Stimulated activated CD4-positive, alpha-beta T cell treated with anti-CD3 and anti-CD28 coated beads, Interleukin-15, amount 100 ng/mL, for 48 hours (primary cell): Measurements from ENCODE around the gene ALK.
"Not testable (repeated sequence)": the region's sequence is repeated elsewhere in the genome, so short reads cannot be mapped to it uniquely, and the experiment has no call there.

Source experiments
- DNase-seq, 2 donors: peaks; one replicate each; pipeline ENCODE4 v3.0.0-alpha.2; 2020; ENCODE audit warnings: low read depth in 2 of 2

ALK gene

DNA sequence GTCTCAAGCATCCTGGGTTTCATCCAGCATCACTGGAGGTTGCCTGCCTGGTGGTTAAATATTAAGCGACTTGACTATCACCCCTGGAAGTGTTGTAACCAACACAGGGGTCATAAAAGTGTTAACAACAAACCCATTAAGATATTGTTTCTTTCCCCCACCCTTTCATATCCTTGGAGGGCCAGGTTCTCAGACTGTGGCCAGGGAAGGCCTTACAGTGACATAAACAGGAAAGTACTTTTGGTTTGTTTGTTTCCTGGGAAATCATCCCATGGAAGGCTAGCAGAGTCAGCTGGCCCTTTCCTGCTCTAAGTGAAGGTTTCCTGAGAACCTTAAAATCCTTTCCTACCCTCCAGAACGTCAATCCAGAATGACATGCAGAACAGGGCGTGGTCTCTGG is 645.2 kb downstream of the ALK start:
- no peak for DNase-seq

DNA sequence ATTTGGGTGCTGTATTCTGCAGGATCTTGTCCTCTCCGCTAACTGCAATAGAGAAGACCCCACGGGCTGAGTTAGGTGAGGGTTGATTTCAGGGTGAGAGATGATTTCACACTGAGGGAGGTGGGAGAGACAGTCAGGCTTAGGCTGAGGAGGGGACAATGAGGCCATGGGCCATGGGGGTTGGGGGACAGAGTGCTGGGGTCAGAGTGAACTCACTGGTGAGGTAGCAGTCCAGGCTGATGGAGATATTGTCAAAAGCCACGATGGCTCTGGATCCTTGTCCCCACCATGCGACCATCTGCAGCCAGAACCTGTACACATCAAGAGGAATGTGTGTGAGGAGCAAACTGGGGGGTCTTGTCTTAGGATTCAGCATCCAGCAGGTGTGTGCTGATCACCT is 646.2 kb downstream of the ALK start:
- no peak for DNase-seq

DNA sequence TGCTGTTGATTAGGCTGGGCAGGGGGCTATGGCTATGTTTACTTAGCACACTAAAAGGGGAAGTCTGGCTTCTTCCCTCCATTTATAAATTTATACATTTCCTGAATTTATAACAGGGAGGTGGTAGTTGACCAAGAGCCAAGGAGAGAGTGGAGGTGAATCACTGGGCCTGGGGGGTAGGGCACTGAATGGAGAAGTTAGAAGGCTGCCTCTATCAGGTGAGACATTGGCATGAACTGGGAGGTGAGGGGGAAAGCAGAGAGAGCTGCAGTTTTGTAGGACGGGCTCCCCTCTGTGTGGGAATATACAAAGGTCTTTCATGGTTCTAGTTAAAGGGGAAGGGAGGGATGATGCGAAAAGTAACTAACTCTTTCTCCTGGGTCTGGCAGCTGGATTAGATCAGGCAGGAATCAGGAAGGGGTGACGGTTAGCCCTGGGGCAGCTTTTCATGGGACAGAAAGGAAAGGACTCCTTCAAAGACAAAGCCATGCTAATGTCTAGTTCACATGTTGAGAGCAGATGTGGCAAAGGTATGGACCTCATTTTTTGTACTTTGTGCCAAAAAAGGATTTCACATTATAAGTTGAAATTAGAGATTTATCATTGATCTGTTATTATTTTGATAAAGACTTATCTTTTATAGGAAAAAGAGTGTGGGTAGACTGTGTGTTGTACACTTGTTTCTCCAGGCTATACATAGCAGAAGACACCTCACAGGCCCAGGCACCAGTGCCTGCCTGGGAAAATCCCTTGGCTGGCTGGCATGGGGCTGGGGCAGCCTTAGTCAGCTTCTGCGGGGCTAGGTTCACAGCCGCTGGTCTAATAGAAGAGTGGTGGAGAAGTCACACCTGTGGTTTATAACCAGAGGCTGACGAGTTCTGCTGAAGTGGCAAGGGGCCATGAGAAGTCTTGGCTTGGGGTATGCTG is 647.4 kb downstream of the ALK start:
- no peak for DNase-seq

DNA sequence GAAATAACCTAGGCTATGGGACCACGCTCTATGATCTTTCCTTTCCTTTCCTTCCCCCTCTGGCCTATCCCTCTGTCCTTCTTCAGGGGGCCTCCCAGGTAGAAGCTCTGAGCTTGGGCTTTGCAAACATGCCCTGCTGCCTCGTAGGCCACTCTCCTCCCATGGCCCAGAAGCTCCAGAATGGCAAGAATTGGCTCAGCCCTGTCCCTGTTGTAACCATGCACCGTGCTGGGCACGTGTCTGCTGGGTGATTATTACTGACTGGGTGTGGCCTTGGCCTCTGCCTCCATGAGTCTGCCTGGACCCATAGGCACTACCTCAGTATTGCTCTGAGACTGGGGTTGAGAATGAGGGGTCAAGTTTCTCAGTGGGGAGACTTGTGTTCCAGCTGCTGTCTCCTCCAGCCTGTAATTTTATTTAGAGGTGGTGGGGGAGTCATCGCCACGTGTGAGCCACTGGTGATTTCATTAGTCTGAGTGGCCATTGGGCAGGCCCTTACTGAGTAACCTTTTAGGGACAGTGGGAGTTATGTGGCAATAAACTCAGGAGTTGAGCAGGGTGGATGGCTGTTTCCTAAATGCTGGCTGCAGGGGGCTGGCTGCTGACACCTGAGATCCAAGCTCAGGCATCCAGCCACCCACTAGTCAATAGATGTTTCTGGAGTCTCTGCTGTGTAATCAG is 648.2 kb downstream of the ALK start:
- no peak for DNase-seq

DNA sequence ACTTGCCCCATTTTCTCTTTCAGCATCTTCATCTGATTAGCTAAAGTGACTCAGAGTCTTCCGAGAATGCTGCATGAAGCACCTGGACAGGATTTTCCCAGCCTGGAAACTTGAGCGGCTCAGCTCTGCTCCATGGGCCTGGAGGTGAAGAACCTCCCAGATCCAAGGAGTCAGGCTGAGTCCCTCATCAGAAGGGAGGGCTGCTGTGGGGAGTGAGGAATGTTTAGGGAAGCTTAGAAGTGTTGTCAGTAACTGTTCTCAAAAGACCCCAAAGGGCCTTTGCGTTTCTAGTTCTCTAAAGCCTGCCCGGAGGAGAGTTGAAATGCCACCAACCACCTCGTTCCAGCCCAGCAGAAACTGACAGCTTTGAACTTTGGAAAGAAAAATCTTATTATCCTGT is 649.1 kb downstream of the ALK start:
- DNase-seq: no peak

DNA sequence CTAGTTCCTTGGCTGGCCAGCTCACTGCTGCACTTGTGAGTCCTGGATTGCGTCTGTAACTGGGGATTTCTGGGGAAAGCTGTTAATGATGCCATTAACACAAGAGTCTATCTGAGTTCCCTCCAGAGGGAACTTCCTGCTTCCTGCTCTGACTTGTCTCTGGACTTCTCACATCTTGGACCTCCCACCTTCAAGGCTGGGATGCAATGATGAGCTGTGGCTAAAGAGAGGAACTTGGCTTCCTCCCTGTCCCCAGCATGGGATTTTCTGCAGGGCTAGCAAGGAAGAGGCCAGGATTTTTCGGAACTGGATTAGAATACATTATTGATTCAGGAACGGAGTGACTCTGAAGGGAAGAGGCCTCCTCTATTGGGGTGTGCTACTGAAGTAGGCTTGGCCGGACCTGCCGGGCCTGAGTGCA is 650.7 kb downstream of the ALK start:
- no peak for DNase-seq

DNA sequence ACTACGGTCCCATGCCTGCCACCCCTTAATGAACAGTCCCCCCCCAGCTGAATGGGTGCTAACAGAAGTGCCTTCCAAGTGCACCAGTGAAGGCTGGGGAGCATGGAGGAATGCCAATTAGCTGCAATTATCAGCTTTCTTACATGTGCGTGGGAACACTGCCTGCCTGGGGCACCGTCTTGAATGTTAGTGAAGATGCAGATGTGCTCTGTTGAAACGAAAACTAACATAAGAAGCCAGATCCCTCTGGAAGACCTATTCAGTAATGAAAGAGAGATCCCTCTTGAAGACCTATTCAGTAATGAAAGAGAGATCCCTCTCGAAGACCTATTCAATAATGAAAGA is 651.6 kb downstream of the ALK start:
- DNase-seq: no peak

DNA sequence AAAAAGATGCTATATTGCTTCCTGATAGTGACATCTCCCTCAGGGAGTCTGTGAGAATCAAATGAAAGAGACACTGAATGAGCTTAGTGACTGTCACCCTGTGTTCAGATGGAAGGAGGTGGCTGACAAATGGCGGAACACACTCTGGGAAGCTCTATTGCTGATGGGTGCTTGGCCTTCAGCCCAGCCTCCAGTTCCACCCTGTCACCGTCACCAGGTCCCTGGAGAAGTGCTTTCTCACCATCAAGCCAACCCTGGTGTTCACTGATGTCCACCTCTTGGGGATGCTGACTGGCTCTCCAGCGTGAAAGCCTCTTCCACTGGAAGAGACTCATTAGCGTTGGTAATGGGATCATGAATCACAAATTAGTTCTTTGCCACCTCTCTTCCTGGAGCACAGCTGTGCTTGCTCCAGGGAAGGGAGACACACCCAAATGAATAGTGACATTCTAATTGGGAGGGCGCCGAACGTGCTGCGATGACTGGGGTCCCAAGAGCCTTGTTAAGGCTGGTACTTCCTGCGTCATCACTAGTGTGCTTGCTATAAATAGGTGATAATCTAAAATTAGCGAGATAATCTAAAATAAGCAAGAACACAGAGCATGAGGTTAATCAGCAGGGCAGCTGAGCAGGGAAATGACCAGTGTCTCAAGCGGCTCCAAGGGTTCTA is 652.2 kb downstream of the ALK start:
- DNase-seq: no peak

DNA sequence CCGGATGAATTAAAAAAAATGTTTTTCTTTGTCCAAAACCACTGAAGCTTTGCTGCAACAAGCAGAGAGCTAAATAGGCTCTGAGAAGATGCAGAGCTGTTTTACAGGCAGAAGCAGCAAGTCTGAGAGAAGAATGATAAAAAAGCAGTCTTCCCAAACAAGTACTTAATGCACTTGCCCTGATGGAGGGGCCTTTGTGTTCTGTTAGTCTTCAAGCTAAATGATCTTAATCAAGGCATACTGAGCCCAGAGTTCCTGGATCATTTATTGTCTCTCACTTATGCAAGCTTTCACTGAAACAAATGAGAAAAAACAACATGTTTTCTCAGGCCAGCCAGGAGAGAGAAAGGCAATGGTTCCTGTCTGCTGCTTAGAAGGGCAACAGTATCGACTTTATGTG is 653.7 kb downstream of the ALK start:
- DNase-seq: no peak

DNA sequence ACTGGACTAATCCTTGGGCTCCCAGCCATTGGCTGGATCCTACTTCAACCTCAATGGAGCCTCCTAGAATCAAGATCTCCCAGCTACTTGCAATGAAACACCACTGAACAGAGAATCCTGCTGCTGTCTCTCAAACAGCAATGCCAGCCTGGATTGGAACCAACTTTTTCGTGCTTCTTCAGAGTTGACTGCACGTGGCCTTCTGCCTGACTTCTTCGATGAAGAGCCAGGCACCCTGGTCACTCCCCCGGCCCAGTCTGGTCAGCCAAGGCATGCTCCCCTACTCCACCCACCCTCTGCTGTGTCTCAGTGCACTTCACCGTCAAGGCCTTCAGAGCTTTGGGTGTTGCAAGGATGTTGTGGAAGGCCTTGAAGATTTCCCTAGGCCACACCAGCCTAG is 657.5 kb downstream of the ALK start:
- DNase-seq: no peak

DNA sequence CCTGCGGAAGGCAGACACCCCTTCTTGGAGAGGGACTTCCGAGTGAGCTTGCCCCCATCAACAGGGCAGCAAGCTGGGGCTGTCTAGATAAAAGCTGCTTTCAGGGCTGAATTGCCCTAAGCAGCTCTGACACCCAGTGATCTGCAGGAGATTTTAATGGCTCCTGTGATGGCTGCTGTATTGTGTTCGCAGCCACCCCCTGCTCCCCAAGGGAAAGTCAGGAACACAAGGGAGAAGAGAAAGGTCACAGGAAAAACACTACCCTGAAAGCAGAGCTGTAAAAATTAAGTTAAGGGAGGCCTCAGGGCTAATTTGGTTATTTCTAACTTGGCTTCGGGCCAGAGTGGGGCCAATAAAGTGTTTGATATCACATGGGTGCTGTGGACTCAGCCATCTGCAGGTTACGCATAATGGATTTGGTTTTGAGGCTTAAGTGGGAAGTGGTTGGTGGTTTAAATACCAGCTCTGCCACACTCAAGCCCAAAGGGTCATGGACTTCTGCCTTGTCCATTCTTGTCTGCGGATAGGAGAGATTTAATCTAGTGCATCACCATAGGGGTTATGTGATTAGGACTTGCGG is 658.6 kb downstream of the ALK start:
- DNase-seq: no peak

DNA sequence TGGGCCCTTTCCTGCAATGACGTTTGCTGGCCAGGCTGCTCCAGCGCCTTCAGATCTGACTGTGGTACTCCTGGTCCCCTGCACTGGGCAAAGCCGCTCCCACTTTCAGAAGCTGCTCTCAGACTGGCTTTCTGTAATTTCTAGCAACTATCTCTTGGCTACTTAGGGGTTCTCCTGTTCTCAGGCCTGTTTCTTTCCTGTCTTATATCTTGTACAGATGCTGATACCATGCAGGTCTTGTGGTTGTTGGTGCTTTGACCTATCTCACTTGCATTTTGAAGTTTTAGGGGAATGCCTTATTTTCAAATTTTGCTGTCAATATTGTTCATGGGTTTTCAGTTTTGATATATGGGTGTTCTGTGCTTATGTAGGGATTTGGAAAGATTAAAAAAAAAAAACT is 660.4 kb downstream of the ALK start:
- no peak for DNase-seq

DNA sequence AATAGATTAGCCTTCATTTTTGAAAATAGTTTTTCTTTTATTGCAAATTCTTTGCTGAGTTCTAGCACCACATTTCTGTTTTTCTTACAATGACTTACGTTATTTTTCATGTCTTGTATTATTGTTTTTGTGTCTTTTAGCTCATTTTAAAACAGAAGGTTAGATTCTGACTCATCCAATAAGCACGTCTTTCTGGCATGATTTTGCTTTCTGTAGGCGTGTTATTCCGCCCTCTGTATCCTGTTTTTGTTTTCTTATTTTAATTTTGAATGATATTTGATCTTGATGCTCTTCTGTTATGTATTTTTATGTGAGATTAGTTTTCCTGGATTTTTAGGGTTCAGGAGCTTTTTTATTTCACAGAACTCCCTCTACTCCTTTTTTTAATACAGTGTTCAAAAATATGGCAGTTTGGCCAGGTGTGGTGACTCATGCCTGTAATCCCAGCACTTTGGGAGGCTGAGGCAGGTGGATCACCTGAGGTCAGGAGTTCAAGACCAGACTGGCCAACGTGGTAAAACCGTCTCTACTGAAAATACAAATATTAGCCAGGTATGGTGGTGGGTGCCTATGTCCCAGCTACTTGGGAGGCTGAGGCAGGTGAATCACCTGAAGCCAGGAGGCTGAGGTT is 661.1 kb downstream of the ALK start:
- no peak for DNase-seq

DNA sequence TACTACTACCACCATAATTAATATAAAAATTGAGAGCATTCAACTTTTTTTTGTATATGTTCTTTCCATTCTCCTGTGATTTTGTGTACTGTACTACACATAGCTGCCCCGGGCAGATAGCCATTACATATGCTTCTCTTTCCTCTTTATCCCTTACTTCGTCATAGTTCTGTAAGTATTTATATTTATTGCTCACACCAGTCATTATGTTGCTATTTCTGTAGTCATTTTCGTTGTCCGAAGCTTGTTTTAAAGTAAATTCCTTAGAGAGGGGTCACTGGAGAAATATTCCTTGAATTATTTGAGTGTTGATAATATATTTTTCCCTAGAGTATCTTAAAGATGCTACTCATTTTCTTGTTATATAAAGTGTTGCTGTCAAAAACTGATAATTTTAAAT is 662.2 kb downstream of the ALK start:
- DNase-seq: no peak

DNA sequence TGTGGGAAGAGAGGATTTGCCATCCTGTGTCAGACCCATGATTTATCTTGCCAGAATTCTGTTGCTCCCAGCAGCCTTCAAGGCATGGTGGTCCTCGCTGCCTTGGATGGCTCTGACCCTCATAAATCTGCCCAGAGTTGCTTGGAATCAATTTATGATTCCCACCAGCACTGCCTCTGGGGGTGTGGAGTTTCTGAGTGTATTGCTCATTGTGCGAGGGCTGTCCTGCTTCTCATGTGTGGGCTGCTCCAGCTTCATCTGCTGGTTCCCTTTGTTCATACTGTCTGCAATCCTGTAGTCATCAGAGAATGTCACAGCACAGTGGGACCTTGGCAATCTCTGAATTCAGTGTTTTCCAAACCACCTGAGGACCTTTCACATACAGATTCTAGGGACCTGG is 666.4 kb downstream of the ALK start:
- DNase-seq: no peak

DNA sequence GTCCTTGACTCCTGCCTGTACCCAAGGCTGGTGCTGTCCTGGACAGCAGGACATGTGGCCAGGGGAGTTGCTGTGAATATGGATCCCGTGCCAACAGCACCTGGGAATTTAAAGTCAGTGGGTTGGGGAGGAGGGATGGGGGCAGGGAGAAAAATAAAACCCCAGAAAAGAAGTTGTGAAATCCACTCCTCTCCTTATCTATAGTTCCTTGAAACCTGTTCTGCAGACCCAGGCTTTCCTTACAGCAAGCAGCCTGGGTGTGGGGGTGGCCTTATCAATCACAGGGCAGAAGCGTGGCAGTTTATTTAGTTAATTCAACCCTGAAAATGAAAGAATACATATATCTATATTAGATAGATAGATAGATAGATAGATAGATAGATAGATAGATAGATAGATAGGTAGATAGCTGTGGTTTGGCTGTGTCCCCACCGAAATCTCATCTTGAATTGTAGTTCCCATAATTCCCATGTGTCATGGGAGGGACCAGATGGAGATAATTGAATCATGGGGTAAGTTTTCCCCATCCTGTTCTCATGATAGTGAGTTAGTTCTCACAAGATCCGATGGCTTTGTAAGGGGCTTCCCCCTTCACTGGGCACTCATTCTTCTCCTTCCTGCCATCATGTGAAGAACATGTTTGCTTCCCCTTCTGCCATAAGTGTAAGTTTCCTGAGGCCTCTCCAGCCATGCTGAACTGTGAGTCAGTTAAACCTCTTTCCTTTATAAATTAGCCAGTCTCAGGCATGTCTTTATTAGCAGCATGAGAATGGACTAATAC is 667.7 kb downstream of the ALK start:
- not testable (repeated sequence) for DNase-seq

DNA sequence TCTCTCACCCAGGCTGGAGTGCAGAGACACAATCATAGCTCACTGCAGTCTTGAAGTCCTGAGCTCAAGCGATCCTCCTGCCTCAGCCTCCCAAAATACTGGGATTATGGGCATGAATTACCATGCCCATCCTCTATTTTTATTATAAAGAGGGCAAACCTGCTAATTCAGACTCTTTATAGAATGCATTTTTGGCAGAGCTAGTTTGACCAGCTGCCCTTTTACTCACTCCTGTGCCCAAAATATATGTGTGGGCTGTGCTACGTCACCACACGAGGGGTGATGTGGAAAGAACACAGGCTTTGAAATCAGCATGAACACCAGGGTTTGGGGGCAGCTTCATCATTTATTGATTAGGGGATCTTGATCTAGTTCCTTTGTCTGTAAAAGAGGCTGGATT is 668.4 kb downstream of the ALK start:
- no peak for DNase-seq

DNA sequence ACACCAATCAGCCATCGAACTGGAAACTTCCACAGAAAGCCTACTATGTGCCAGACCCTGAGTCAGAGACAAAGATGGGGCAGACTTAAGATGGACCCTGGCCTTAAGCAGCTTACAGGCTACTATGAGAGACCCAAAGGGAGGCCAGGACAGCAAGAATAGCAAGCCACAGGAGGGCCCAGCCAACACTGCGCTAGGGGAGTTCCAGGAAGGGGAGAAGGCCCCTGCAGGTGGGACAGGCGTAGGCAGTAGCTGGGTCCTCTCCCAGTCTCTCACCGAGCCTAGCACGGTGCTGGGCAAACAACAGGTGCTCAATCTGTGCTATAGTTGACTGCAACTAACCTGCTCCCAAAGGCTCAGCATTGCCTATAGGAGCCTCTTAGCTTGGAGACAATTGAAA is 670.0 kb downstream of the ALK start:
- DNase-seq: no peak

DNA sequence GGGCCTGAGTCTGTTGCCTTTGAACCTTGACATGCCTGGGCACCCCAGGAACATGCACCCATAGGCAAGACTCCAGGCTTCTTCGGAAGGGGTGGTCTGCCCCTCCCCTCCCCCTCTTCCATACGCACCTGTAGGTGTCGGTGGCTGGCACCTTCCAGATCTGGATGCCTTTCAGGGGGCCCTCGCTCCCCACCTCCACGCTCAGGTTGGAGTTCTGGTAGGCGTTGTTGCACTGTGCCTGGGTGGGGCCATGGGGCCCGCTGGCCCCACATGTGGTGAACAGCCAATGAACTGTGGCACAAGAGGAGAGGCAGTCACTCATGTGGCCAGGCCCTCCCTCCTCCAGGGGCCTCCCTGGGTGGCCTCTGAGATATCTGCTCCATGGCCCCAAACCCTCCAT is 670.4 kb downstream of the ALK start:
- no peak for DNase-seq

DNA sequence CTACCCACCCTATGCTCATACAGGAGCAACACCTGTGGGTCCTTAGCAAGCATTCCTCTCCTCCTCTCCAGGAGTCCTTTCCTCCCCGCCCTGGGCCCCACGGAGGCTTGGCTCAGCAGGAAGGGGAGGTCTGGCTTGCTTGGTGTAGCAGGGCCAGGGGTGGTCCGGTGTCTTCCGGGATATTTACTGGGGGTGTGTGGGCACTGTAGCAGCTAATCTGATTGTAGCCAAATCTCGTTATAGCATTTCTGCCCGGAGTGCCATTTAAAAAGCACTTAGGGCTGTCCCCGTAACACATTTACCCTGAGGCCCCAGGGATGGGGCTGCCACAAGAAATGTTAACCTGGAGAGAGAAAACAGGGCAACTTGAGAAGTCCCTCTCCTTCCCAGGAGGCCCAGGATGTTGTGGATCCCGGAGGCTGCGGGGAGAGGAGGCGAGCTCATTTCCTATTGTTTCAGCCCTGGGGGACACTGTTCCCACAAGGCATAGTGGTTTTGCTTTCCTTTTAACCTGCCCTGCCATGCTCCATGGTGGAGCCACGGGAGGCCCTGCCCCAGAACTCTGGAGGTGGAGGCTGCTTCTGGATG is 671.6 kb downstream of the ALK start:
- DNase-seq: no peak
